Nephron progenitor cell (in vitro differentiated cells): Measurements from ENCODE around the gene TEX2.

Experiments used
- DNase-seq: peaks from one replicate; pipeline ENCODE4 v3.0.0; 2021
- H3K27ac Mint-ChIP-seq: 2 replicates; pipeline ENCODE4 v1.8.0; 2021; ENCODE audit warnings: mild to moderate bottlenecking, moderate library complexity, mixed read lengths
- H3K27me3 Mint-ChIP-seq: 2 replicates; pipeline ENCODE4 v1.8.0; 2021; ENCODE audit warnings: mild to moderate bottlenecking, low read depth, mixed read lengths; ENCODE audit not compliant: poor library complexity
- H3K36me3 Mint-ChIP-seq: 2 replicates; pipeline ENCODE4 v1.8.0; 2021; ENCODE audit warnings: low read depth, mixed read lengths
- H3K4me1 Mint-ChIP-seq: 2 replicates; pipeline ENCODE4 v1.8.0; 2021; ENCODE audit warnings: mixed read lengths
- H3K4me3 Mint-ChIP-seq: 2 replicates; pipeline ENCODE4 v1.8.0; 2021; ENCODE audit warnings: mild to moderate bottlenecking, moderate library complexity, mixed read lengths
- H3K9me3 Mint-ChIP-seq: 2 replicates; pipeline ENCODE4 v1.8.0; 2021; ENCODE audit warnings: mild to moderate bottlenecking, moderate library complexity, mixed read lengths
- CTCF ChIP-seq: fragments of 200-600 bp; sonication (generic); IDR thresholded peaks from 2 replicates; pipeline ENCODE4 v1.5.0; 2021; ENCODE audit warnings: antibody characterized with exemption

TEX2 gene

GRCh38 chr17:64158406-64158805, 104.7 kb downstream of the TEX2 start:
- no peak for TF ChIP-seq CTCF

GRCh38 chr17:64157669-64158180, 105.3 kb downstream of the TEX2 start:
- no peak overlapping the region for H3K4me3 Mint-ChIP-seq
- no peak for DNase-seq
- H3K4me1 Mint-ChIP-seq: peaks cover 79% of the 10 kb centered on the region
- H3K27ac Mint-ChIP-seq: peak overlapping the region; percentile 76
- TF ChIP-seq CTCF: no peak
- H3K27me3 Mint-ChIP-seq: peaks cover 7% of the 10 kb centered on the region
- no peaks in the 10 kb centered on the region for H3K9me3 Mint-ChIP-seq
- peaks cover 6% of the 10 kb centered on the region for H3K36me3 Mint-ChIP-seq

More at GRCh38 chr17:64158406-64158805, 104.7 kb downstream of the TEX2 start:
- peak overlapping the region; percentile 76 for H3K27ac Mint-ChIP-seq
- H3K27me3 Mint-ChIP-seq: peaks cover 7% of the 10 kb centered on the region
- no peaks in the 10 kb centered on the region for H3K9me3 Mint-ChIP-seq
- H3K4me1 Mint-ChIP-seq: peaks cover 72% of the 10 kb centered on the region
- no peak for DNase-seq
- no peak overlapping the region for H3K4me3 Mint-ChIP-seq
- H3K36me3 Mint-ChIP-seq: no peaks in the 10 kb centered on the region

DNA sequence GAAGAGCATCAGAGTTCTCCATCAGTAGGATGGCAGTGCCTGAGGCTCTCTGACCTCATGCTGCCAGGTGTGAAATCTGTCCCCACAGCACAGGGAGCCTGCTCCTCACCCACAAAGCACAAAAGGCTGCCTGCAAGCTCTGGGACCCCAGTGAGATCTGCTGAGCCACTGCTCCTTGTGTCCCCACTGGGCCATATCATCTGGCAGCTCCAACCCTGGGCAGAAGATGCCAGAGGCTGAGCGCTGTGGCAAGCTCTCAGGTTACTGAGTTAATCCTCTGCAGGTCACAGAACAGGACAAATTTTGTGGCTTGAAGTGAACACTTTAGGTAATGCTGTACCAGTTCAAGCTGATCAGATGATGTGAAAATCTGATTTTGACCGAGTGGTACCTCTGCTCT, 106.4 kb downstream of the TEX2 start:
- DNase-seq: no peak
- Mint-ChIP-seq H3K4me1 (peaks cover 89% of the 10 kb centered on the region), H3K36me3 (peaks cover 12% of the 10 kb centered on the region), H3K27me3 (peaks cover 7% of the 10 kb centered on the region), H3K27ac (peak overlapping the region; percentile 90), H3K4me3 (no peak overlapping the region), H3K9me3 (no peaks in the 10 kb centered on the region)
- TF ChIP-seq CTCF: no peak

GRCh38 chr17:64155751-64156544, 107.1 kb downstream of the TEX2 start:
- H3K4me3 Mint-ChIP-seq: peak overlapping the region; percentile 12
- peak overlapping the region; percentile 90 for H3K27ac Mint-ChIP-seq
- no peak for TF ChIP-seq CTCF
- H3K4me1 Mint-ChIP-seq: peaks cover 94% of the 10 kb centered on the region
- H3K36me3 Mint-ChIP-seq: peaks cover 12% of the 10 kb centered on the region
- DNase-seq: peak; percentile 19
- peaks cover 7% of the 10 kb centered on the region for H3K27me3 Mint-ChIP-seq
- H3K9me3 Mint-ChIP-seq: no peaks in the 10 kb centered on the region

- Mint-ChIP-seq H3K36me3 (peaks cover 12% of the 10 kb centered on the region), H3K27me3 (peaks cover 4% of the 10 kb centered on the region), H3K4me3 (peak overlapping the region; percentile 44), H3K9me3 (no peaks in the 10 kb centered on the region), H3K4me1 (peaks cover 88% of the 10 kb centered on the region), H3K27ac (peak overlapping the region; percentile 89)
- DNase-seq: no peak
- TF ChIP-seq CTCF: no peak
Measured at GRCh38 chr17:64155129-64155528, 107.9 kb downstream of the TEX2 start.

- TF ChIP-seq CTCF: no peak
- Mint-ChIP-seq H3K4me1 (peaks cover 84% of the 10 kb centered on the region), H3K36me3 (peaks cover 16% of the 10 kb centered on the region), H3K27ac (peak overlapping the region; percentile 89), H3K9me3 (no peaks in the 10 kb centered on the region), H3K27me3 (peaks cover 4% of the 10 kb centered on the region), H3K4me3 (peak overlapping the region; percentile 44)
- no peak for DNase-seq
Measured at GRCh38 chr17:64154717-64155116, 108.3 kb downstream of the TEX2 start.
